HG02610 (cell line): Measurements from ENCODE around the gene SLC2A1.

Experiments used
- ATAC-seq: cut with Tn5 transposase; IDR thresholded peaks from one replicate; pipeline ENCODE4 v1.9.1; 2021; ENCODE audit warnings: mild to moderate bottlenecking, moderate library complexity; ENCODE audit not compliant: unreplicated experiment

Gene SLC2A1

DNA sequence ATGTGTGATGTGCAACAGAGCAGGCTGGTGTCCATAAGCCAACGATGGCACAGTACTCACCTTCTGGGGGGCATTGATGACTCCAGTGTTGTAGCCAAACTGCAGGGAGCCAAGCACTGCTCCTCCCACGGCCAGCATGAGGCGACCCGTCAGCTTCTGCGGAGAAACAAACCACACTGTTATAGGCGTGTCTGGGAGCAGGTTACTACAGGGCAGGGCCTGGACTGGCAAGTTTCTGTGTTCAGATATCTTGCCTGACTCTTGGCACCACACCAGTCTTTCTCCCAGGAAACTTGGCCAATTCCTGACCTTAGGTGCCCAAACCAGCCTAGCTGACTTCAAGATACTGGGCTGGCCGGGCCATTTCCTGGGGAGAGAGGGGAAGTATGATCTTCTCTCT, 15.5 kb downstream of the SLC2A1 start:
- no peak for ATAC-seq

DNA sequence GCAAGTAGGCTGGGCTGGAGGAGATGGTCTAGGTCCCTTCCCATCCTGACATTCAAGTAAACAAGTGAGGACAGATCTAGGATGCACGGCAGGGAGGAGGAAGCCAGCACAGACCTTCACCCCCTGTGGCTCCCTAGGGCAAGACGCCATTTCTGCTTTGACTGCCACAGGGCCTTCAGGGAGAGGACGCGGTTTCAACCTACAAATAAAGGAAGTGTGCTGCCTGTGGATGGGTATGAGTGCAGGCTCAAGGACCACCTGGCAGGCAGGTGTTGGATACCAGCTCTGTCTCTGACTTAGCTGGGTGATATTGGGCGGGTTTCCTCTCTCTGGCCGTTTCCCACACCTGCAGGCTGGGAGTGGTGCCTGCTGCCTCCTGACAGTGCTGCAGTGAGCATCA, 16.2 kb downstream of the SLC2A1 start:
- no peak for ATAC-seq

DNA sequence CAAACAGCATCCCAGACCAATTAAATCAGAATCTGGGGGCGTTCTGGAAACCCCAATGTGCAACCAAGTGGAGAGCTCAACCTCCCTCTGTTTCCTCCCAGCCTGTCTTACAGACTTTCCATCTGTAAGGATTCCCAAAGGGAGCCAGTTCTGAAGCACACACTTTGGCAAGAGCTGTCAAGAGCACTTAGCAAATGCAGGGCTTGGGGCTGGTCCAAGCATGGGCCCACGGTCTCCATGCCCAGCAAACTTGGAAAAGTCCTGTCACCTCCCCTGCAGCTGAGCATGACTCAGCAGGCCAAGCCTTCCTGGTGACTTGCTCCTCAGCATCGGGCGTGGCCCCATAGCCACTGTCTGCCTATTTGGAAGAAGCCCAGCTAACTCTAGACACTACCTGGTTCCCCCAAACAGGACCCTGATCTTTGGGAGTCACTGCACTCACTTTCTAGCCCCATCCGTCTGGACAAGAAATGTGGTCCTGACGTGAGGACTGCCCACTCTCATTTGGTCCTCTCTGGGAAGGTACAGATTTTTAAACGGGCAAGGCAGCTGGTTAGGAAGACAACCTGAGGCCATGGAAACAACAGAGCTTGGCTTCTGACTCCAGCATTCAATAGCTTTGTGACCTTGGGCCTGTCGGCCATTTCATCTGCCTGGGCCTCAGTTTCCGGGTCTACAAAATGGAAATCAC, 16.9 kb downstream of the SLC2A1 start:
- ATAC-seq: no peak

DNA sequence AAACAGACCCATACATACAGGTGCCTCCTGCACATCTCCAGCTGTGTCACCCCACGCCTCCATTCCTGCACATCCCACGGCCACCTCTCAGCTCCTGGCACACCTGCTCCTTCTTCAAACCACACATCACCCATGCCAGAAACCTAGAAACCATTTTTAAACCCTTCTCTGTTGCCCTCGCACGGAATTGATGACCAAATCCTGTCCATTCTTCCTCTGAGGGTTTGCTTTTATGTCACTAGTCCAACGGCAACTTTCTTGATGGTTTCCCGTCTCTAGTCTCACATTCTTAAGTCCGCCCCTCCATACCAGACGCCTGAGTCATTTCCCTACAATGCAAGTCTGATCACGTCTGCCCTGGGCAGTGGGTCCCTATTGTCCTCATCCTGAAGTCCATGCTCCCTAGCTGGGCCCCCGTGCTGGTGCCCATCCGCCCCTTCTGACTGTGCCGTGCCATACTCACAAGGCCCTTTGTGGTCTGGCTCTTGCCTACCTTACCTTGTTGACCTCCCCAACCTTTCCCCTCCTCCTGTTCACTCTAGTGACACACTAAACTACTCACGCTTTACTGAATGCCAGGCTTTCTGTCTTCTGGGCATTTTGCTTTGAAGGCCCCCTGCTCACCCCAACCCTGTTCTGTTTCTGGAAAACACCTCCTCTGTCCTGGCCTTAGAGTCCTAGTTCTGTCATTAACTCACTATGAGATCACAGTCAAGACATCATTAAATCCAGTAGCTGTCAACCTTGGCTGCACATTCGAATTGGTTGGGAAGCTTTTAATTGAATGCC, 17.6 kb downstream of the SLC2A1 start:
- ATAC-seq: no peak

DNA sequence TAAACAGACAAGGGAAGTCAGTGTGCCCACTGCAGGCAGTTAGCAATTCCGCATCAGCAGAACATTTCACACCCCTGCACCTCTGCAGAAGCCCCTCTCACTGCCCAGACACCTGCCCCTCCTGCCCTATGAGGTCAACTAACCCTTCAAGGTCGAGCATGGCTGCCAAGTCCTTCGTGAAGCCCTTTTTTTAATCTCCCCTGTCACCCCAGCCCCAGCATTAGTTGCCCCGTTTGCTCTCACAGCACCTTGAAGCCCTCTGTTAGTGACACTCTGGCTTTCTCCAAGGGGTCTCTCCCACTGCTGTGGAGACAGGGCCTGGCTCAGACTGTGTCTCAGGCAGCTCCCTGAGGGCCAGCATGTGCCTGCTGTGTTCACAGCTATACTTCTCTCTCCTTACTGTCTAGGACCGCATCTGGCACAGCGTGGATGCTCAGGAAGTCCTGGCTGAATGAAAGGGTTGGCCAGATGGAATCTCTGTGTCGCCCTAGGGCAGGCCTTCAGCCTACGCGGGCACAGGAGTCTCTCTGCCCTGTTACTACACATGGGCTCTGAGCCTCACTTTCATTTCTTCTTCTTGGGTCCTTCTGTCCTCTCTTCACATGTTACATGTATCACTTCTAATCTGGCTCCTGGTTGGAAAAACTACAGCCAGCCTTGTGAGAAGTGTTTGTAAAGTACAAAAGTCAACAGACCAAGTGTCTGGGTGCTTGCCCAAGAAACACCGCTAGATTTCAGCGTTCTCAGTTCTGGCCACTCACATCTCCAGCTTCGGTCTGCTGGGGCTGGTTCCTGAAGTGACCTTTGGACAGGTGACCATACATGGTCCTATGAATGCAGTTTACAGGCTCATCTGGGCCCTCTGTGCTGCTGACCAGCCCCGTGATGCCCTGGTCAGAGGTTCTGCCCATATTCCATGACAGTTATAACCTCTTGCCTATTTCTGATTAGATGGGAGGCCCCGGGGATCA, 19.7 kb downstream of the SLC2A1 start:
- no peak for ATAC-seq

DNA sequence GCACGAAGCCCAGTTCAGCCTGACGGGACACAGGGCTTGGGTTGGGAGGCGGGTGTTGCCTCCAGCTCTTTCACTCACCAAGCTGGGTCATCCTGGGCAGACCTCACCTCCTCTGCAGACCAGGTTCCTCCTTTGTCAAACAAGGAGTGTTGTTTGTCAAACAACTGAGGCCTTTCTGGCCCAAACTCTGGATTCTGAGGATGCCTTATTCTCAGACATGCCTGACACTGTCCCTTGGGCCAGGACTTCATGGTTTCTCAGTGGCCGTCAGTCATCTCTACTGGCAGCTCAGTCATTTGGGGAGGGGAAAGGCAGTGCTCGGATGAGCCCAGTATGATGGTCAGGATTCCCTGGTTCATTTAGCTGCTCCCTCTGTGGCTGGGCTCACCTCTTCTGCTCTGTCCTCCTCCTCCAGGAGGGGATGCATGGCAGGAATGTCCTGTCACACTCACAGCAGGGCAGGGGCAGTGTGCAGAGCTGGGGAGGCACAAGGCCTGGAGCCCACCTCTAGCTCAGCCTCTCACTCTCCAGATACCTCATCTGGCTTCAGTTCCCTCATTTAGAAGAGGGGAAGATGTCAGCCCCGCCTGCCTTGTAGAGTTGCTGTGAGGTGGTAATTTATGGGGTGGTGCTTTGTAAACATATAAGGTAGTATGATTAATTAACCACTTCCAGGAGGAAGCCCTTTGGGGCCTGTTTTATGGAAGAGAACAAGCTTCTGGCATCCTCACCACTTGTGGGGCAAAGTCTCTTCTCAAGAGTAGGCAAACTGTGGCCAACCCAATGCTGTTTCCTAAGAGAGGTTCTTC, 20.6 kb downstream of the SLC2A1 start:
- ATAC-seq: no peak

DNA sequence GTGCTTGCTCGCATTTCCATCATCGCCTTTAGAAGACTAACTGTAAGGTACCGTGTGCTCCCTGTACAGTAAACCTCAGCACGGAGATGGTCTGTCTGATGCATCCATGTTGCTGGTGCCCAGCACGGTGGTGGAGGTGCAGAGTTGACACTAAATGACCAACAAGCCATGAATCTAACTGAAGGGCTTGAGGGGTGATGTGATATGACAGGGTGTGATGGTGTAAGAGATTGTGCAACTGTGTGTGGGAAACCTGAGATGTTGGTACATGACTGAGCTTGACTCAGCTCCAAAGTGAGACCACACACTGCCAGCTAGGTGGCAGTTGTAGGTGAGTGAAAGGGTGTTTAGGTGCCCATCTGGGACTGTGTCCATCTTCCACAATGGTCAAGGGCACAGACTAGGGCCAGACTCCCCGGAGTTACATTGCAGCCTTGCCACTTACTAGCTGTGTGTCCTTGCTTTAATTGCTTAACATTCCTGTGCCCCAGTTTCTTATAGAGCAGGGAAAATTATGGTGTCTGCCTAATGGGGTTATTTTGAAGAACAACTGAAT, 21.4 kb downstream of the SLC2A1 start:
- ATAC-seq: no peak

DNA sequence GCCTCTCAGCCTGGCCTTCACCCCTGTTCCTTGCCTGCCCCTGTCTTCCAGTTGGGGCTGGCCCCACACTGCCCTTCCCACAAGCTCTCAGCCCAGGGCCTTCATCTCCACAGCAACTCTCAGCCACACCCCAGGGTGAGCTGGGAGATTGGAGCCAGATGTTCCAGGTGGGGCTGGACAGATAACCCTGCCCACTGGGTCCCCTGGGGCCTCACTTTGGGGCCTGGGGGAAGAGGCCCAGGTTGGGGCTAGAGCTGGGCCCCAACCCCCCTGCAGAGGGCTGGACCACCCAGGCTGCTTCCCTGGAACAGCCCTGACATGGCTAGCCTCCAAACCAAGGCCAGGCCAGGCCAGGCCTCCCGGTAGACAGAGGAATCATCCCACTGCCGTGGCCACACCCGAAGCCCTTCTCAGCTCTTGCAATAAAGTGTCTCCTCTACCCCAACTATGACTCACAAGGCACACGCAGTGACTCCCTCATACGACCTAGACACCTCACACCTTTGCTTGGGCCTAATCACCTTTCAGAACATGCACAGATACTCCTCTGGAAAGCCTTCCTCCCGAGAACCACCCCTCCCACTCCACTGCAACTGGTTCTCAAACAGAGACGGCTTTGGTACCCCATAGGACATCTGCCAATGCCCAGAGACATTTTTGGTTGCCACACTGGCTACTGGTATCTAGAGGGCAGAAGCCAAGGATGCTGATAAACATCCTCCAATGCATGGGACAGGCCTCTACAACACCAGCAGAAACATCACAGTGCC, 22.2 kb downstream of the SLC2A1 start:
- no peak for ATAC-seq

DNA sequence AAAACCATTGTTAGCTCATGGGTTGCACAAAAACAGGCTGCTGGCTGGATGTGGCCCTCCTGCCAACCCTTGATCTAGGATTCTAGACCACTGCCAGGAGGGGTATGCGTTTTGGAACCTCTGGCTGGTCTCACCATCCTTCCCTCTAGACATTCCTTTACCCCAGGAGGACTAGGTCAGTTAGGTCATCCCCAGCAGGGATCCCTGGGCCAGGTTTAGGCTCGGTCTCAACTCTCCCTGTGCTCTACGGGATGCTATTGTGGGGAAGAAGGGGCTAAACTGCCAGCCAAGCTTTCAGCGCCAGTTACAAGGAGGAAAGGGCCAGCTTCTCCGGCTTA, 22.7 kb downstream of the SLC2A1 start:
- no peak for ATAC-seq

DNA sequence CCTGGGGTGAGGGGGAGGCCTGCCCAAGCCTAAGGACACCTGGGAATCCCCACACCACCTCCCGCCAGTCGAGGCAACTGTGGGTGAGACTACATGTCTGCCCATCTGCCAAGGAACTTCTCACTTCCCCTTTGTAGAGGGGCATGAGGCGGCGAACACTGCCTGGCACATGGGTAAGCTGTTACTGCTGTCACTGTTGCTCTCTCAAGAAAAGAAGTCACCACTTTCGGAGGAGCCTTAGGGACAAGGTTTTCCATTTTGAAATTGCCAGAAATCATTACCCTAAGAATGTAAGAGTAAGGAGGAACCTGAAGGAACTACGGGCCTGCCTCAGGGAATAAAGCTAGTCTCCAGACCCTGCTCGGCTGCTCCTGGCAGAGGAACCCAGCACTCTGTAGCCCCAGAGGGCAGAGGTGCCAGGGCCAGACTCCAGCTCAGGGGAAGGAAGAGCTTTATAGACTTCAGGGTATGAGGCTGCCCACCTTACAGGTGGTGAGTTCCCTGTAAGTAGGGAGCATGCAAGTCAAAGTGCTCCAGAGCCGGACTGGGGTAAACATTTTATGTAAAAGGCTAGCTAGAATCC, 23.3 kb downstream of the SLC2A1 start:
- ATAC-seq: no peak

DNA sequence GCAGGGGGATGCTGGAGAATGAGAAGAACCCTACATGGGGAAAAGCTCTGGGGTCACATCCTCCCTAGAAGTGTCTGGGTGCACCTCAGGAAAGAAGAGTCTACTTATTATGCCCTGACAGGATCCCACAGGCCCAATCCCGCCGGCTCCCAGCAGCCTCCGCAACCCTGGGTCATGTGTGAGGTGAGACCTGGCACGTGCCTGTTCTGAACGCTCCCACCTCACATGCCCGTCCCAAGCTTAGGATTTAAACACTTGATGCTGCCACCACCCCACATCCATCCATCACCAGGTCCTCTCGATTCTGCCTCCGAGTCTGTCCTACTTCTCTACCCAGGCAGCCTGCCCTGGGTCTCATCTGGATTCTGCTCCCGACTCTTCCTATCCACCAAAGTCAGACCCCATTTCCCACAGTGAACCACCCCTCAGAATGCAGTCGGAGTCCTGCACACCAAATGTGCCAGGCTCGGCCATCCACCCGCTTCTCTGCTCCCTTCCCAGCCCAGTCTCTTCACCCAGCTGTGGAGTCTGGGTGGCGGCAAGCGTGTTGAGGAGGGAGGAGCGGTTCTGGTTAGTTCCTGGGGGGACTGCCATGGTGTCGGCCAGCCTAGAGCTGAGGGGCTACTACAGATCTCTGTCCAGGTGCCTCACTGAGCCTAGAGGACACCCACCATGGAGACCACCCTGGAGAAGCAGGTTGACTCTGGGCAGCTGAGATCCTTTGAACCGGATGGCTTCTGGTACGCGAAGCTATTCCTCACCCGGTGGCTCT, 23.9 kb downstream of the SLC2A1 start:
- no peak for ATAC-seq

DNA sequence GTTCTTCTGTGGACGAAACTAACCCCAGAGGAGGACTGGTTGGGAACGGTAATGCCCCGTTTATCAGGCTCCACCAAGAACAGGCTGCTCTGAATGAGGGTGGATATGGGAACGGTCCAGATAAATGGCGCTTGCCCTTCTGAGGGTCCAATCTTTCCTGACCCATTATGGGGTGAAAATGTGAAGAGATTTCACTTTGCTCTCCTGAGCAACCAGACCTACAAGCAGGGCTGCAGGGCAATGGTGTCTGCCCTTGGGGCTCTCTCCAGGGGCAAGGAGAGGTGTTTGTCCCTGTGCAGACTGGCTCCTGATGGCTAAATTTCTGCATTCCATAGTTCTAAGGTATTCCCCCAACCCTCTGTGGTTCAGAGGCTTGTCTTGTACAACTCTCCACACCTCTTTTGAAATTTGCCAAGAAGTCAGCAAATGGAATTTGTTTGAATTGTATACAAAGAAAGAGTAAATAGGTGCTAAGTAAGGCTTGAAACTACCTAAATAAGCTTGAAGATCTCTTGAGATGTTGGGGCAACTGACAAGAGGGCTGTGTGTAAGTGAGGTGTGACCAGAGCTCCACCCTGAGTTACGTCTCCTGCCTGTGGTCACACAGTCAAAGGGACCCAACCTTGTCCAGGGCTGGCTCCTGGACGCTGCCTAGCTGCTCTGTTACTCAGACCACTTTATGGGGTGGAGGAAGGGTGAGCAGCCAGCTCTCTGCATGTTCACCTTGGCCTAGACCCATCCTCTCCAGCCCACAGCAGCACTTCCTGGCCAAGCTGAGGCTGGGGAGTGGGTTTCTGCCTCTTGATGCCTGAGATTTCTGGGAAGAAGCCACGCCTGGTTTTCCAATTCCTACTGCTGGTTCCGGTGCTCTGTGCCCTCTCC, 24.8 kb downstream of the SLC2A1 start:
- no peak for ATAC-seq

DNA sequence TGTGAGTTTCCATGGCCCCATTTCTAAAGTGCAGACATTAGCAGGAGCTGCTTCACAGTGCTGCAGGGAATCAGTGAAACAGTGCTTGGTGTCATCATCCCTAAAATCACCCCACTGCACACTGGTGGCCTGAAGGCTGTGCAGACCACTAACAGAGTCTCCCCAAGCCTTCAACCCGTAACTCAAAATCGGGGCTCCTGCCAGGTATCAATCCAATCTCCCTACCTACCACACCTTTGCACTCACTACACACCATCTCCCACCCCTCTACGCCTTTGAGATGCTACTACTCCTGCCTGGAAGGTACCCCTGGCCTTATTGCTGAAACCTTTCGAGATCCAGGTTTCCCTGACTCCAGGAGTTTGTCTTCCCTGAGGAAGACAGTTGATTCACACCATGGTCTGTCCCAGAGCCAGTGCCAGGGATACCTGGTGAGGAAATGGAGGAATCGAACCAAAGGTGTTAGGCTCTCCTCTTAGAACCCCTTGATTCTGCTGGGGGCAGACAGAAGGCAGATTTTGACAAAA, 25.5 kb downstream of the SLC2A1 start:
- ATAC-seq: no peak

DNA sequence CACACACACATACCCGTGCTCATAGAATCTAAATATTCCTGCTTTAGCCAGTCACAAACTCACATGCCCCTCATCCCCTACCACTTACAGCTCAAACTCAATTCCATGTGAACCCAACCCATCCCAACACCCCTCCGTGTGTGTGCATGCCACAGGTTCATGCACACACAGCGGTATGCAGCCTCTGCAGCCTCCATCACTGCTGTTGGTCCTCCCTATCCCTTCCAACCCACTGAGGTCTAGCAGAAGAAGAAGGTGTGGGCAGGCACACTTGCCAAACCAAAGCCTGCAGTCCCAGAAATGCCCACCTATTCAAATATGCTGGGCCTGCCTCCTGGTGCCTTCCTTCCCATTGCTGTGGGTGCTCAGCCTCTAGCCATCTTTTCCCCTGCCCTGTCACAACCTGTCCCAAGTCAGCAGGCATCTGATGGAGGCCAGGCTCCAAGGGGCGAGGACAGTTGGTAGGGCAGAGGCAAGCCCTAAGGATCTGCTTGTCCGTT, 26.2 kb downstream of the SLC2A1 start:
- no peak for ATAC-seq

DNA sequence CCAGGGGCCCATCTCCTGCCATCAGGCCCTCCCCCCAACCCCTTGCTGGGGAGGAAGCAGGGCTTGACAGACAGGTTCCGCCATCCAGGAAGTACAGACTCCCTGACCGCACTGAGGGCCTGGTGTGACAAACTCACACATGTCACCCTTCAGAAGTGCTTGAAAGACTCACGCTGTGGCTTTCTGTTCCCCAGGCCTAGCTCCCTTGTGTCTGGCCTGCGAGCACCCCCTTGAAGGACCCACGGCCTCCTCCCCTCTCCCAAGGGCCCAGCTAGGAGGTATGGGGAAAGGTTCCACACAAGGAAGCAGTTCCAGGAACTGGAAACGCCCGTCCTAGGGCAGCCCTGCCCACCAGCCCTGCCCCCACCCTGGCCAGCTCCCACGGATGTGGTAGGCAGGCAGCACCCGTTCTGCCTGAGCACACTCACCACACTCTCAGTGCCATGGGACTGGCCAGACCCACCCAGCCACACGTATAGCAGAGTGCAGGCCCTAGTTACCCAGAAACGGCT, 26.7 kb downstream of the SLC2A1 start:
- peak; percentile 55 for ATAC-seq

DNA sequence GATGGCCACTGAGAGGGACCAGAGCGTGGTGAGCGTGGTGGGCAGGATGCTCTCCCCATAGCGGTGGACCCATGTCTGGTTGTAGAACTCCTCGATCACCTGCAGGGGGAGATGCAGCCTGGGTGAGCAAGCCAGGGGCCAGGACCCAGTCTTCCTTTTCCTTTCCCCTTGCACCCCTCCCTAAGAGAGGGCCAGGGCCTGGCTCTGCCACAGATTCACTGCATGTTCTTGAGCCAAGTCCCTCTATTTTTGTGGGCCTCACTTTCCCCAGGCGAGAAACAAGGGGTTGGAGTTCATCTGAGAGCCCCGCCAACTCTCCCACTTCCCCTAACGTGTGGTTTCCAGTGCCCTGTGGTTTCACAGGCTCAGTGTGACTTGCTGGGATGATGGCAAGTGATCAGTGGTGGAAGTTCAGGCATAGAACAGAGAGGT, 27.5 kb downstream of the SLC2A1 start:
- peak; percentile 24 for ATAC-seq
